HepG2 (cell line): ENCODE measurements around the gene MLYCD. TPM values are rescaled to one million over a fixed set of nuclear protein-coding genes. Genes with fewer than 3 reads are reported as not detected.
A peak's percentile ranks its signal among the peaks of the same experiment; 100 is the strongest.

Experiments used
- ARID5B ChIP-seq: IDR thresholded peaks from 2 replicates; pipeline ENCODE4 v1.4.0; 2020; ENCODE audit warnings: mild to moderate bottlenecking, missing genetic modification reagents
- CENPBD1 ChIP-seq: sonication (generic); formaldehyde crosslinking; IDR thresholded peaks from 2 replicates; pipeline ENCODE4 v1.8.0; 2022; ENCODE audit warnings: missing genetic modification reagents, low read depth, mild to moderate bottlenecking, borderline replicate concordance
- CENPT ChIP-seq: sonication (generic); formaldehyde crosslinking; IDR thresholded peaks from 2 replicates; pipeline ENCODE4 v1.8.0; 2022; ENCODE audit warnings: low read depth, mild to moderate bottlenecking, moderate library complexity, missing genetic modification reagents
- ELF1 ChIP-seq: sonication (generic); formaldehyde crosslinking; IDR thresholded peaks from 2 replicates; pipeline ENCODE4 v1.4.0; 2020; ENCODE audit warnings: missing genetic modification reagents
- GATAD1 ChIP-seq: IDR thresholded peaks from 2 replicates; pipeline ENCODE4 v1.6.1; 2016; ENCODE audit warnings: missing genetic modification reagents, missing compliant biosample characterization
- HNF4G ChIP-seq, 2 experiments: sonication (generic) in 1 of 2; formaldehyde crosslinking in 1 of 2; IDR thresholded peaks; 2 replicates each; pipeline versions ENCODE4 v1.4.0 to v1.6.1; 2011 to 2020; ENCODE audit warnings: borderline replicate concordance in 2 of 2, low read depth in 2 of 2, mild to moderate bottlenecking in 2 of 2, low read length in 1 of 2, missing genetic modification reagents in 1 of 2, moderate library complexity in 1 of 2
- KLF16 ChIP-seq, 2 experiments: sonication (generic) in 1 of 2; formaldehyde crosslinking in 1 of 2; IDR thresholded peaks; 2 replicates each; pipeline versions ENCODE4 v1.6.1 to v1.8.0; 2016 to 2023; ENCODE audit warnings: missing genetic modification reagents in 2 of 2, missing compliant biosample characterization in 1 of 2
- MTA1 ChIP-seq: sonication (generic); formaldehyde crosslinking; IDR thresholded peaks from 2 replicates; pipeline ENCODE4 v1.4.0; 2020; ENCODE audit warnings: missing genetic modification reagents, mild to moderate bottlenecking, borderline replicate concordance
- NCOR1 ChIP-seq: fragments of 200-600 bp; sonication (generic); IDR thresholded peaks from 2 replicates; pipeline ENCODE4 v1.7.0; 2017; ENCODE audit warnings: antibody characterized with exemption, low read length, borderline replicate concordance
- RBFOX2 ChIP-seq: fragments of 200-400 bp; formaldehyde crosslinking; IDR thresholded peaks from 2 replicates; pipeline ENCODE4 v1.6.1; 2017; ENCODE audit warnings: low read depth, mild to moderate bottlenecking, low read length
- REPIN1 ChIP-seq: sonication (generic); formaldehyde crosslinking; IDR thresholded peaks from 2 replicates; pipeline ENCODE4 v1.8.0; 2022; ENCODE audit warnings: missing genetic modification reagents, low read depth, mild to moderate bottlenecking, borderline replicate concordance
- SOX6 ChIP-seq, 2 experiments: fragments of 450-650 bp in 1 of 2; sonication (generic) in 1 of 2; formaldehyde crosslinking in 1 of 2; IDR thresholded peaks; 2 replicates each; pipeline versions ENCODE4 v1.4.0 to v1.6.1; 2017 to 2020; ENCODE audit warnings: antibody characterized with exemption in 1 of 2, mild to moderate bottlenecking in 1 of 2, missing genetic modification reagents in 1 of 2
- TOPORS ChIP-seq: sonication (generic); formaldehyde crosslinking; IDR thresholded peaks from 2 replicates; pipeline ENCODE4 v1.8.0; 2023; ENCODE audit warnings: mild to moderate bottlenecking, missing genetic modification reagents
- ZBTB7B ChIP-seq: sonication (generic); formaldehyde crosslinking; IDR thresholded peaks from 2 replicates; pipeline ENCODE4 v1.4.0; 2020; ENCODE audit warnings: missing genetic modification reagents
- ZNF414 ChIP-seq: sonication (generic); formaldehyde crosslinking; IDR thresholded peaks from 2 replicates; pipeline ENCODE4 v1.5.0; 2020; ENCODE audit warnings: missing genetic modification reagents
- ZNF431 ChIP-seq: sonication (generic); formaldehyde crosslinking; IDR thresholded peaks from 2 replicates; pipeline ENCODE4 v1.9.0; 2022; ENCODE audit warnings: missing genetic modification reagents, low read depth, mild to moderate bottlenecking, borderline replicate concordance
- ZNF501 ChIP-seq: sonication (generic); formaldehyde crosslinking; IDR thresholded peaks from 2 replicates; pipeline ENCODE4 v1.5.1; 2020; ENCODE audit warnings: mild to moderate bottlenecking, moderate library complexity, missing genetic modification reagents
- ZNF512B ChIP-seq: sonication (generic); formaldehyde crosslinking; IDR thresholded peaks from 2 replicates; pipeline ENCODE4 v1.5.1; 2020; ENCODE audit warnings: missing genetic modification reagents, mild to moderate bottlenecking, borderline replicate concordance
- ZNF713 ChIP-seq: sonication (generic); formaldehyde crosslinking; IDR thresholded peaks from 2 replicates; pipeline ENCODE4 v1.4.0; 2020; ENCODE audit warnings: mild to moderate bottlenecking, missing genetic modification reagents
- polyA plus RNA-seq, 8 experiments: library from polyadenylated mRNA; depleted of rRNA in 3 of 8; stranded (reverse) in 7 of 8; unstranded in 1 of 8; fragments of >200 nt; fragmentation: Illumina TruSeq in 4 of 8; extraction: Trizol in 4 of 8; gene quantifications; 2 replicates each; pipeline versions ENCODE4 v1.2.1 to v1.2.3, GENCODE V29; 2011 to 2016; ENCODE audit warnings: low read depth in 4 of 8, missing spikeins in 1 of 8, mixed read lengths in 1 of 8; ENCODE audit not compliant: insufficient read depth in 1 of 8
- total RNA-seq, 5 experiments: library from RNA; depleted of rRNA; stranded (reverse); fragments of >200 nt; fragmentation: Illumina TruSeq; extraction: Trizol; gene quantifications; 2 replicates each; pipeline ENCODE4 v1.2.3, GENCODE V29; 2016; ENCODE audit warnings: low read depth in 1 of 5

MLYCD gene
- total and polyA plus RNA-seq, 2 of the 13 experiments (the other 11 are each of a cell fraction or from before 2014, with no cell fraction given), result 1.8 to 4.0 TPM

- peak; percentile 49; the same call in 1 of the 2 replicates for TF ChIP-seq TOPORS (CRISPR knock-in tag)
- no peak for TF ChIP-seq ZNF713 (CRISPR knock-in tag)
- no peak for TF ChIP-seq HNF4G (IDR thresholded peaks at IDR 0.05; ENCODE audit: borderline replicate concordance, low read depth, low read length)
- TF ChIP-seq HNF4G (CRISPR knock-in tag; IDR thresholded peaks at IDR 0.05; ENCODE audit: borderline replicate concordance, low read depth), result no peak
- TF ChIP-seq SOX6 (IDR thresholded peaks at IDR 0.05), result no peak
- TF ChIP-seq SOX6 (CRISPR knock-in tag; IDR thresholded peaks at IDR 0.05), result peak; percentile 65
- TF ChIP-seq ZNF501, result peak; percentile 74
- TF ChIP-seq KLF16 (CRISPR knock-in tag; IDR thresholded peaks at IDR 0.05), result no peak
- peak; percentile 61; the same call in 1 of the 2 replicates for TF ChIP-seq ZNF512B (CRISPR knock-in tag)
- no peak for TF ChIP-seq GATAD1 (CRISPR knock-in tag)
- TF ChIP-seq CENPT (CRISPR knock-in tag), result no peak
- no peak for TF ChIP-seq ZNF414
- TF ChIP-seq ARID5B, result peak; percentile 53
- TF ChIP-seq ELF1 (CRISPR knock-in tag), result no peak
- TF ChIP-seq ZNF431 (CRISPR knock-in tag), result no peak
- TF ChIP-seq CENPBD1, result no peak
- 0 out of 2 replicates have a peak, but pooled peaks have one; percentile 49 for TF ChIP-seq MTA1 (CRISPR knock-in tag)
- no peak for TF ChIP-seq ZBTB7B (CRISPR knock-in tag)
- TF ChIP-seq RBFOX2, result no peak
- no peak for TF ChIP-seq NCOR1
- 0 out of 2 replicates have a peak, but pooled peaks have one; percentile 39 for TF ChIP-seq REPIN1 (CRISPR knock-in tag)
These were observed 39.3 kb downstream of the MLYCD start (continued) for GRCh38 chr16:83937922-83938885.
